ENCODE measurements around the gene LMNB1. TPM values are rescaled to one million over a fixed set of nuclear protein-coding genes. Genes with fewer than 3 reads are reported as not detected.
"Not testable (repeated sequence)": the region's sequence is repeated elsewhere in the genome, so short reads cannot be mapped to it uniquely, and the experiment has no call there.

Gene LMNB1
- total RNA-seq, 1 donor from 2014 or later, result 3.9 TPM

GRCh38 chr5:126793097-126793496, 16.2 kb downstream of the LMNB1 start:
- DNase-seq (ENCODE audit: low read depth) (no peak), FAIRE-seq (no peak)
- H3K27me3 ChIP-seq (ENCODE audit: control insufficient read depth, insufficient read depth, low read length), result no peaks in the 10 kb centered on the region
- no peak overlapping the region for H3K4me3 ChIP-seq (ENCODE audit: low read depth, low read length)
- H3K36me3 ChIP-seq (ENCODE audit: control insufficient read depth, insufficient read depth, low read length), result no peaks in the 10 kb centered on the region
- TF ChIP-seq CTCF (IDR thresholded peaks at IDR 0.05; ENCODE audit: insufficient read depth, low read length, severe bottlenecking), result no peak

- FAIRE-seq; DNase-seq (ENCODE audit: low read depth); H3K36me3 ChIP-seq (ENCODE audit: control insufficient read depth, insufficient read depth, low read length); H3K27me3 ChIP-seq (ENCODE audit: control insufficient read depth, insufficient read depth, low read length); H3K4me3 ChIP-seq (ENCODE audit: low read depth, low read length): not testable (repeated sequence)
These were observed 16.7 kb downstream of the LMNB1 start for GRCh38 chr5:126793648-126794047.

DNA sequence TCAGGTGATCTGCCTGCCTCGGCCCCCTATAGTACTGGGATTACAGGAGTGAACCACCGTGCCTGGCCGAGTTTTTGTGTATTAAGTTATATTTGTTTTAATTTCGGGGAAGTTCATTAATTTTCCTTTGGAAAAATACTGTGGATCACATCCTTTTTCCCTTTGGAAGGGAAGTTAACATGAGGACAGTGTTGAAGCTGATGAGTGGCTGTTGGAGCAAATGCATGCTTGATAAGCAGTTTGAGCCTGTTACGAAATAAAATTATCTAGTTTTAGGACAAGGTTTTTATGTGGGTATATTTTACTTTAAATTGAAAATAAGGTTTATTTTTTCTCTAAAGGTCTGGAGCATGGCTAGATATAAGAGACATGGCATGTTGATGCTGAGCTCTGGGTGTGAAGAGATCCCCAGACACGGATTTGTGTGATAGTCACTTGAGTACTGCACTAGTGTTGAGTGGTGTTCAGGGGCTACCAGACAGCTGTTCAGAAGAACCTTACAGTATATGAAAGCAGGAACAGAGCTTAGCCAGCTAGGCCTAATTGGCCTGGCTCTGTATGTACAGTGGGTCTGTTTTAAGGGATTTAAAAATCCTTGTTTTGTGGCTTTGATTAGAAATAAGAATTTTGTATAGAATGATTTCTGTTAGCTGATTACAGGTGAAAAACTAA, 17.4 kb downstream of the LMNB1 start:
- Histone ChIP-seq H3K4me3 (ENCODE audit: low read depth, low read length) (no peak overlapping the region), H3K27me3 (ENCODE audit: control insufficient read depth, insufficient read depth, low read length) (no peaks in the 10 kb centered on the region), H3K36me3 (ENCODE audit: control insufficient read depth, insufficient read depth, low read length) (no peaks in the 10 kb centered on the region)
- no peak for DNase-seq (ENCODE audit: low read depth)
- TF ChIP-seq CTCF (IDR thresholded peaks at IDR 0.05; ENCODE audit: insufficient read depth, low read length, severe bottlenecking), result no peak
- FAIRE-seq, result no peak

DNA sequence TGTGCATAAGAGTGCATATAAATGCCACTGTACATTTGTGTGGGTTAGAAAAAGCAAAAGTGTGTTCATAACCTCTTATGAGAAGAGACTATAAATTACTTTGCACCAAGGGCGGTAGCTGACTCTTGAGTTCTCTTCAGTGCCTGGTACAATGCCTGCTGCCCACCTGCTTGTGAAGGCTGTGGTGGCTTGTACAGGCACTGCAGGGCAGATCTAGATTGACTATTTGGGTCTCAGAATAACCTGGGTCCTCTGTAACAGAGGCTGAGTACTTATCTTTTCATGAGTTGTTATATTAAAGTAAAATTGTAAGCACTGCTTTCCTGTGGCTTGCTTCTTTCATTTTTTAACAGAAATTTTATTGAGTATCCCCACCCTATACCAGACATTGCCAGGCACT, 22.8 kb downstream of the LMNB1 start:
- DNase-seq (ENCODE audit: low read depth) (no peak), FAIRE-seq (no peak)
- no peaks in the 10 kb centered on the region for H3K36me3 ChIP-seq (ENCODE audit: control insufficient read depth, insufficient read depth, low read length)
- no peak for TF ChIP-seq CTCF (IDR thresholded peaks at IDR 0.05; ENCODE audit: insufficient read depth, low read length, severe bottlenecking)
- H3K27me3 ChIP-seq (ENCODE audit: control insufficient read depth, insufficient read depth, low read length), result no peaks in the 10 kb centered on the region
- H3K4me3 ChIP-seq (ENCODE audit: low read depth, low read length), result no peak overlapping the region

- no peak for TF ChIP-seq CTCF (IDR thresholded peaks at IDR 0.05; ENCODE audit: insufficient read depth, low read length, severe bottlenecking)
- FAIRE-seq, result no peak
- Histone ChIP-seq H3K27me3 (ENCODE audit: control insufficient read depth, insufficient read depth, low read length) (no peaks in the 10 kb centered on the region), H3K4me3 (ENCODE audit: low read depth, low read length) (no peak overlapping the region), H3K36me3 (ENCODE audit: control insufficient read depth, insufficient read depth, low read length) (no peaks in the 10 kb centered on the region)
- DNase-seq (ENCODE audit: low read depth), result no peak
These were observed 24.4 kb downstream of the LMNB1 start for GRCh38 chr5:126801174-126801991.

DNA sequence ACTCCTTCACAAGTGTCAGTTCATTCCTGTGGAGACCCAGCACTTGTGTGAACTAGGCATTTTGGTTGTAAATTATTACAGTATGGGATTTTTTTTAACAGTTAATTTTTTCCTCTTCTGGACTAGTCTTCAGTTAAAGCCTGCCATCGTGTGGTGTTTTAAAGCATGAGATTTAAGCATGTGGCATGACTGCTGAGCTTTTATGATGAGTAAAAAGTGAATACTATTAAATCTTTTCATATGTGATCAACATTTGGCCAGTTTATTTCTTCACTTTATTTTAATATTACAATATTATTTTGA, 25.0 kb downstream of the LMNB1 start:
- TF ChIP-seq CTCF (IDR thresholded peaks at IDR 0.05; ENCODE audit: insufficient read depth, low read length, severe bottlenecking), result no peak
- FAIRE-seq (no peak), DNase-seq (ENCODE audit: low read depth) (peak; percentile 36)
- Histone ChIP-seq H3K36me3 (ENCODE audit: control insufficient read depth, insufficient read depth, low read length) (no peaks in the 10 kb centered on the region), H3K27me3 (ENCODE audit: control insufficient read depth, insufficient read depth, low read length) (no peaks in the 10 kb centered on the region), H3K4me3 (ENCODE audit: low read depth, low read length) (no peak overlapping the region)

All from bronchial epithelial cell (primary cell).